Kidney (tissue), 14 donors: ENCODE measurements around the gene HTR3B. TPM values are rescaled to one million over a fixed set of nuclear protein-coding genes. Genes with fewer than 3 reads are reported as not detected.

Experiments
- DNase-seq, 5 donors: peaks; one replicate each; pipeline ENCODE4 v3.0.0-alpha.2; 2013 to 2020
- FAIRE-seq: peaks from 2 replicates; lab custom pipeline; 2012; peaks lifted over from hg19 to GRCh38; lab: Jason Lieb, UNC
- H3K27ac ChIP-seq, 2 donors: one replicate each; pipeline ENCODE4 v1.7.0; 2013; ENCODE audit warnings: low read depth in 2 of 2, low read length in 2 of 2, inconsistent platforms in 1 of 2
- H3K27me3 ChIP-seq: one replicate; pipeline ENCODE4 v1.7.1; 2013; ENCODE audit warnings: low read length, inconsistent platforms; ENCODE audit not compliant: control insufficient read depth, insufficient read depth
- H3K36me3 ChIP-seq, 3 donors: one replicate each; pipeline versions ENCODE4 v1.7.0 to v1.7.1; 2013; ENCODE audit warnings: low read length in 3 of 3, control low read depth in 1 of 3, inconsistent platforms in 1 of 3; ENCODE audit not compliant: insufficient read depth in 3 of 3, control insufficient read depth in 2 of 3
- H3K4me1 ChIP-seq, 3 donors: one replicate each; pipeline versions ENCODE4 v1.7.0 to v1.7.1; 2013; ENCODE audit warnings: low read length in 3 of 3, inconsistent platforms in 1 of 3, low read depth in 1 of 3; ENCODE audit not compliant: control insufficient read depth in 2 of 3, insufficient read depth in 2 of 3
- H3K4me3 ChIP-seq, 3 donors: one replicate each; pipeline versions ENCODE4 v1.7.0 to v1.8.1; 2013; ENCODE audit warnings: low read length in 3 of 3, control low read depth in 1 of 3, inconsistent platforms in 1 of 3
- H3K9ac ChIP-seq, 3 donors: one replicate each; pipeline versions ENCODE4 v1.7.0 to v1.7.1; 2013; ENCODE audit warnings: low read length in 3 of 3, control low read depth in 1 of 3, inconsistent platforms in 1 of 3
- H3K9me3 ChIP-seq, 3 donors: one replicate each; pipeline versions ENCODE4 v1.7.0 to v1.7.1; 2013; ENCODE audit warnings: low read length in 3 of 3, control low read depth in 1 of 3, inconsistent platforms in 1 of 3; ENCODE audit not compliant: control insufficient read depth in 2 of 3, insufficient read depth in 1 of 3
- CTCF ChIP-seq: IDR thresholded peaks from 3 replicates; pipeline ENCODE4 v1.5.1; 2012; ENCODE audit warnings: mild to moderate bottlenecking, moderate library complexity, borderline replicate concordance; ENCODE audit not compliant: insufficient read depth; ENCODE audit errors: extremely low read depth
- intact Hi-C: fragments of 100-400 bp; cut with DNase I; formaldehyde crosslinking; loops from one replicate; pipeline ENCODE4 v1.11.1; 2022
- polyA plus RNA-seq: library from polyadenylated mRNA; stranded (reverse); fragments of 350-450 nt; fragmentation: Illumina TruSeq; extraction: RNeasy Lipid Tissue Mini Kit (QIAGEN cat#74804); gene quantifications from one replicate; pipeline ENCODE4 v1.2.3, GENCODE V29; 2014; ENCODE audit warnings: low read depth, low replicate concordance; ENCODE audit not compliant: insufficient read depth
- total RNA-seq: library from RNA; stranded (reverse); fragmentation: NEBNext Ultra II Directional; extraction: Animal tissue kit (Norgen Biotek cat#: 25700); gene quantifications from one replicate; pipeline ENCODE4 v1.2.1, GENCODE V29; 2021
- donor health status: control.
- donor health status: control.
- donor health status: control.
- donor health status: control.
- donor health status: control.
- donor health status: DM: yes; HTN: yes; CAD: no.
- donor health status: Normal renal cell carcinoma (clear cell type).

Gene HTR3B
- total and polyA plus RNA-seq, 2 donors from 2014 or later, result 0.16 TPM; not detected in 1

GRCh38 chr11:113867843-113868503 is 36.6 kb upstream of the HTR3B start:
- no peak overlapping the region for H3K27ac ChIP-seq
- no peak for FAIRE-seq
- H3K9ac ChIP-seq, result no peak overlapping the region
- no peak for TF ChIP-seq CTCF
- intact Hi-C loops, result no loop called here
- no peaks in the 10 kb centered on the region for H3K27me3 ChIP-seq
- H3K9me3 ChIP-seq, result no peaks in the 10 kb centered on the region
- no peak overlapping the region for H3K4me3 ChIP-seq
- peaks cover 0 to 2% (median 0%) of the 10 kb centered on the region in 3 donors for H3K4me1 ChIP-seq
- H3K36me3 ChIP-seq, result no peaks in the 10 kb centered on the region
- DNase-seq, result no peak

- no peaks in the 10 kb centered on the region for H3K36me3 ChIP-seq
- DNase-seq (no peak), FAIRE-seq (no peak)
- no peak overlapping the region for H3K27ac ChIP-seq
- no peaks in the 10 kb centered on the region for H3K27me3 ChIP-seq
- intact Hi-C loops, result no loop called here
- TF ChIP-seq CTCF, result no peak
- peaks cover 2 to 3% (median 3%) of the 10 kb centered on the region in 3 donors for H3K4me1 ChIP-seq
- H3K4me3 ChIP-seq, result no peak overlapping the region
- no peaks in the 10 kb centered on the region for H3K9me3 ChIP-seq
- H3K9ac ChIP-seq, result no peak overlapping the region
Measured at GRCh38 chr11:113871336-113871735, 33.3 kb upstream of the HTR3B start.

- TF ChIP-seq CTCF, result no peak
- peak in 1 of 5 donors; percentile 21 for DNase-seq
- Histone ChIP-seq H3K9ac (no peak overlapping the region), H3K27ac (no peak overlapping the region), H3K36me3 (no peaks in the 10 kb centered on the region), H3K4me1 (peaks cover 2 to 3% (median 3%) of the 10 kb centered on the region in 3 donors), H3K9me3 (no peaks in the 10 kb centered on the region), H3K27me3 (no peaks in the 10 kb centered on the region), H3K4me3 (no peak overlapping the region)
- intact Hi-C loops, result no loop called here
- FAIRE-seq, result no peak
Measured at GRCh38 chr11:113873236-113873626, 31.4 kb upstream of the HTR3B start.
